ENCODE data around the gene TLE5.
A peak's percentile ranks its signal among the peaks of the same experiment; 100 is the strongest.
"Not testable (repeated sequence)": the region's sequence is repeated elsewhere in the genome, so short reads cannot be mapped to it uniquely, and the experiment has no call there.

The TLE5 gene

DNA sequence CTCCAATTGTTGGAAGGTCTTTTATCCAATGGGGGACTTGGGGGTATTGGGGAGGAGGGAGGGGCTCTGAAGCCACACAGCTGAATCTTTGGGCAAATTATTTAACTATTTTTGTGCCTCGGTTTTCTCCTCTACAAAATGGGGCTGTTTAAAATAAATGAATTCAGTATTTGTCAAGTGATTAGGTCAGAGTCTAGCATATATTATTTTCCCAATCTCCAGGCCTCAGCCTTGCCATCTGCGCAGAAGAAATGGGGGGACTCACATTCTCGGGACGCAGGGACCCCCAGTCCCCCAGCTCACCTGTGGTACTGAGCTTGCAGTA lies 1.5 kb downstream of the TLE5 start:
- no peak for DNase-seq

DNA sequence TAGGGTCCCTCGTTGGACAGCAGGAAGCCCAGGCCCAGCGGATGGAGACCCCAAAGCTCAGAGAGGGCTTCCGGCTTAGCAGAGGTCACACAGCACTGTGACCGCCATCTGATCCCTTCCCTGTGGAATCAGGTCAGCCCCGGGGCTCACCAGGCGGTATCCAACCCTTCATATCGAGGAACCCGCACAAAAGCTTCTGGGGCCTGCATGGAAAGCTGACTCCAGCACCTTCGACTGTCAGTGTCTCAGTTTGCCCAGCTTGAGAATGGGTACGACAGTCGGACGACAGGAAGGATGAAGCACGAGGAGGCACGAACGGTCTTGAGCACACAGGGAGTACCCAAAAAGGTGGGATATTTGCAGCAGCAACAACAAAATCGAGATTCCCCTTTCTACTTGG lies 2.6 kb downstream of the TLE5 start:
- no peak for DNase-seq

DNA sequence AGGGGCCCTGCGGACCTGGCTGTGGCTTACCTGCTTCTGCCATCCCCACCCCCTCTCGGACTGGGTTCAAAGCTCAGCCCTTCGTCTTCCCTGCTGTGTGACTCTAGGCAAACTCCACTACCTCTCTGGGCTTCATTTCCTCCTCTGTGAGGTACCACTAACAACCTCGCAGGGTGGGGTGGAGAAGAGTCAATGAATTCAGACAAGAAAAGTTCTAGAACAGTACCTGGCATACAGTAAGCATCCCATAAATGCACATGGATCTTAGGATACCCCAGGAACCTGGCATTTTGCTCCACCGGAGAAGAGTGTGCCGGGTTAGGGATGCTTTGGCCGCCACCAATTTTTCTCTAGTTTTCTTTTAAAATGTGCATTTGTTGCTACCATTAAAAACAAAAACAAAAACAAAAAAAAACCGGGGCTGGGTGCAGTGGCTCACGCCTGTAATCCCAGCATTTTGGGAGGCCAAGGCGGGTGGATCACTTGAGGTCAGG lies 3.4 kb downstream of the TLE5 start:
- no peak for DNase-seq

DNA sequence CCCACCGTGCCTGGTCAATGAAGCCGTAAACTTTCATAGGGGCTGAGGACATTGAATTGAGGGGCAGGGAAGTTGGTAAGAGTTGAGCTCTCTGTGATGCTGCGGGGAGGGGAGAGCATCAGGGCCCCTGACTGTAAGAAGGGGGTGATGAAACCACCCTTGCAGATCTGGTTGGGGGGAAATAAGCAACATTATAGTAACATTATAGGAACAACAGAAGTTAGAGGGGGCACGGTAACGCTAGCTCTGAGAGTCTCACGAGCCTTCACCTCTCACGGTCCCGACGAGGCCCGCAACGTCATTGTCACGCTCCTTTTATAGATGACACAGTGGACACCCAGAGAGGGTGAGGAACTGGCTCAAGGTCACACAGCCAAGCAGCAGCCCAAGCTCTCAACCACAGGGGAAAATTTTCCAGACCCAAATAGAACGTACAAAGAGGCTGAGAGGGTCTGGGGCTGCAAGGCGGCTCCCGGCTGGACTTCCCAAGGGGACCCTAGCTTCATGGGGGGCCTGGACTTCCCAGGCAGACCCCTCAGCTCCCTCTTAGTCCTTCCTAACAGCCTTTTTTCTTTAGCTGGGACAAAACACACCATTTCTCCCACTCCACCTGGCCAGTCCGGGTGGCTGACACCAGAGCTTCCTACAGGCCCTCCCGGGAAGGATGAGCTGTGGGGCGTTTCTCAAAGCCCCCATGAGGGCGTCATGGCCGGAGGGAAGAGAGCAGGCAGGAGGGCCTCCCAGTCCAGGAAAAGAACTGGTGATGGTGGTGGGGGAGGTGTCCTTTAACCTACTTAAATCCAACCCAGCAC lies 4.1 kb downstream of the TLE5 start:
- DNase-seq = no peak

DNA sequence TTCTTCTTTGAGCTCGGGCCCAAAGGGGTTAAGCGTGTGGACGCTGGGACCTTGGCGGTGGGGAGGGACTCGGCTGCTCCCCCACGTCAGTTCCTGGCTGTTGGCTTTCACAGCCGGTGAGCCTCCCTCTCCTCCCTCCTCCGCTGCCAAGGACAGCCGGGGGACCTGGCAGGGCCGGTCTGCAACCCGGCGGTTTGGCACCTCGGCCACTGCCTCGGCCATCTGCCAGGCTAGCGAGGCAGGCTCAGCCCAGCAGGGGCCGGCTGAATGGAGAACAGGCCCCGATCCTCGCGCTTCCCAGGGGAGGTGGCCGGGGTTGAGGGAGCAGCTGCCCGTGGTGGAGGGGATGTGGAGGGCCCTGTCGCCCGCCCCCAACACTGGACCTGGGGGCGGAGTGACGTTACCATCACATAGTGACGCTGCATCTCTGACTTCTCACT lies 5.0 kb downstream of the TLE5 start:
- no peak for DNase-seq

DNA sequence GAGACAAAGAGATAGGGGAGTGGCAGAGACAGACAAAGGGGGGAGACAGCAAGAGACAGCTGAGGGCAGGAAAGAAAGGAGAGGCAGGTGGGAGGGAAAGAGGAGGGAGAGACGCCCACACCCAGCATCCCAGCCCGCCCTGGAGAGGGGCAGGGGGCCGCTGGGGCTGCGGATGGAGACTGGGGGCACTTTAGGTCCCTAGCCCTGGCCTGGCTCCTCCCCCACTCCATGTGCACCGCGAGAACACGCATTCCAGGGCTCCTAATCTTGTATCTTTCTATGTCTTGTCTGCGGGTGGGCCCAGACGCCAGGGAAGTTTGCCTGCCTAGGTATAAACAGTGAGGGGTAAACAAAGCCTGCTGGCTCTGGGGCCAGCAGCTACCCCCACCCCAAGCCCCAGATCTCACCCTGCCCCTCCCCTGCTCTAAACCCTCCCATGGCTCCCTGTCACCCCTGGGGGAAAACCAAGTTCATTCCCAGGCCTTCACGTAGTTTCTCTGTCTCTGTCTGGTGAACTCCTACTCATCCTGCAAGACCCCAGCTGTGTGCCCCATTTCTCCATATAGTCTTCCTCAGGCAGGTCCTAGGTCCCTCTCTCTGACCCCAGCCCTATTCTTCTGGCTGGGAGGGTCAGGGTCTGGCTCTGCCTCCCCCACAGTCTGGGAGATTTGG lies 5.7 kb downstream of the TLE5 start:
- no peak for DNase-seq

DNA sequence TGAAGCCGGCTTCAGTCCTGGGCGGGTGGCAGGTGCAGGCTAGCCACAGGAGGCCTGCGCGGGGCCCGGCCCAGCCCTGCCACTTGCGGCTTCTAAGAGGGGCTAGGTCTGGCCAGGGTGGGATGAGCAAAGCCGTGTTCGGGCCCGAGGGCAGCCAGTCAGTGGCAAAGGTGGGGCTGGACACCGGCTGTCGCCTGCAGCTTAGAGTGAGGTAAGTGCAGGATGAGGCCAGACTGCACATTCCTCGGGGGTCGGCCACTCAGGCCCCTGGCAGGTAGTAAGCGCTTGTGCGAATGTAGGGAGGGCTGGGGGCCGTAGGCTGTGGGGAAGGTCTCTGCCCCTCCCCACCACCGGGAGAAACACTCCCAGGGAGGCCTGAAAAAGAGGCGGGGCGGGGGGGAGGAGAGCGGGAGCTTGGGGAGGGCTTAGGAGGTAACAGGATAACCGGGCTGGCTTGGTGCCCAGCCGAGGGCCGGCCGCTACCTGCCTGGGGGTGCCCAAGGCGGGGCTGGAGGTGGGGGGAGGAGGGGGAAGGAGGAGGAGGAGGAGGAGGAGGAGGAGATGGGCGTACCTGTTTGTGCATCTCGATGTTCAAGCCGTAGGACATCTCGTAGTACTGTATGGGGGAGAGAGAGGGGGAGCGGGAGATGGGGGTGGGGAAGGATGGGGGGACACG lies 6.4 kb downstream of the TLE5 start:
- no peak for DNase-seq

DNA sequence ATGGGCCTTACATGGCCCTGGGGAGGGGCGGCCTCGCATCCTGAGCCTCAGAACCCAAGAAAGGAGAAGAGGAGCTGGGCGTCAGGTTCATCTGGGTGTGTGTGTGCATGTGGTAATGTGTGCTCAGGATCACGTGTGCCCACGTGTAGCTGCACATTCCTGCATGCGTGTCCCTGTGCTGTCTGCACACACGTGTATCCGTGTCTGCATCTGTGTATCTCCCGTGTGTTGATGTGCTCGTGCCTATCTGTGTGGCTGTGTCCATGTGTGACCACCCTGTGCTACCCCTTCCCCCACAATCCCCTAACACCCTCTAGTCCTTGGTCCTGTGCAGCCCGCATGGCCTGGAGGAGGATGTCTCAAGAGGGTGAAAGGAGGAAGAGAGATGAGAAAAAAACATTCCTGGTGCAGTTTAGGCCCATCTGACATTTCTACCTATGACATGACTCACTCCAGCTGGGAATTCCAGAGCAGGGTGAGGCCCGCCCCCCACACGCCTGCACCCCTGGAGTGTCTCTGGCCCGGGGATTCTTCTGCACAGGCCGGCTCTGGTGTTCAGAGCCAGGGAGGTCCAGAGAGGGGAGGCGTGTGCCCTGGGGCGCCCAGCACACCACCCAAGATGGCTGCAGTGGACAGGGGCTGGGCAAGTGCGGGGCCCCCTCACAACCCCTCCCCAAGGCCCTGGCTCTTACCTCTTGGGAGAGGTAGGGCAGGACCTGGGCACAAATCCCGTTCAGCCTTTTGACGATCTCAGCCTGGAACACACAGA lies 7.1 kb downstream of the TLE5 start:
- DNase-seq = no peak

DNA sequence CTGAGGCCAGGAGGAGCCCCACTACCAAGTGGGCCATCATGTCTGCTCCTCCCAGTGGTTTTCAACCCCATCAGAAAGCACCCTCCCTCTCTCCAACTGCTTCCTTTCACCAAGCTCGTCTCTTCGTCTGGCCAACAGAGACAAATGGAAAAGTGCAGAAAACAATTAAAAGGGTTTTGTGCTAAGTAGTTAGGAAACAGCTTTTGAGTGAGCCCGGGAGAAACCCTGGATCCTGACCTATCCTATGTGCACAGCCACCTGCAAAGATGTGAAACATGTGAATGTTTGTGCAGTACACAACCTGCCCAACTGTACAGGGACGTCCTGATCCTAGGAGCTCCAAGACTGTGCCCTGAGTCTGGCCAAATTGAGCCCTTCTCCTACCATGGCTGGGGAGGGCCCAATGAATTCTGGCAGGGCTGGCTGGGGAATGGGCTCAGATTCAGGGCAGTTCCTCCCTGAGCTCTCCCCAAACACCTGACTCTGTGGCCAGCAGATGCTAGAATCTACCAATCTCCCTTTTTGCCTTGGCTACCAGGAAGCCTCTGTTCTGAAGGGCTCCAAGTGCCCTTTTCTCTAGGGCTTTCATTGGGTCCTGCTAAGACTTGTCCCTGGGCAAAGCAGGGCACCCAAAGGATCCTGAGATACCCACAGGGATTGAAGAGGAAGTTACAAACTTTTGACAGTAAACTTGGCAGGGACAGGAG lies 7.9 kb downstream of the TLE5 start:
- no peak for DNase-seq

DNA sequence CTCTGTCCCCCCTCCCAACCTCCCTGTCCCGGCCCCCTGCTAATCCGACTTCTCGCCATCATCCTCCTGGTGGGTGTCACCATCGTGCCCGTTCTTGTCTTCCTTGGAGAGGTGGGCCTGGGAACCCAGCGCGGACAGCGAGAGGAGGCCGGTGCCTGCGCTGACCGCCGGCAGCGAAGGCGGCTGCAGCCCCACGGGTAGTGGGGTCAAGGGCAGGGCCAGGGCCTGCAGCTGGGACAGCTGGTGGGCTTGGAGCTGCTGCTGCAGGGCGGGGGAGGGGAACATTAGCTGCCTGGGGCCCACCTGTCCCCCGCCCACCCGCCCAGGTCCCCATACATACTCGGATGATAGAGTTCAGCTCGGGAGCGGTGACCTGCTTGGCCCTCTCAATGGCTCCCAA lies 8.5 kb downstream of the TLE5 start:
- DNase-seq = no peak

DNA sequence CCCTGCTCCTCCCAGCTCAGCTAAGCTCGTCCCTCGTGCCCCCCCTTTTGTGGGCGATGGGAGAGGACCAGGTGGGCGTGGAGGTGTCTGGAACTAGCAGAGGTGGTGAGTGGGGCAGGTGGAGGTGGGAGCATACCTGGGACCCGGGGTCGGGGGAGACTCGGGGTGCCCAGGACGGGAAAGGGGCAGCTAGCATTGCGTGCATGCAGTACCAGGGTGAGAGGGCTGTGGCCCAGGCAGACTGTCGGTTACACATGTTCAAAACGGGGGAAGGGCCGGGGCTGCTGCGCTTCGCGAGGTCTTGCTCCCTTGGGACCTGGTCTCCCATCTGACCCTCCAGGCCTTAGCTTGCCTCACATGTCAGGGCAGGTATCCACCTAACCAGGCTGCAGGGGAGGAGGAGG lies 9.1 kb downstream of the TLE5 start:
- no peak for DNase-seq

DNA sequence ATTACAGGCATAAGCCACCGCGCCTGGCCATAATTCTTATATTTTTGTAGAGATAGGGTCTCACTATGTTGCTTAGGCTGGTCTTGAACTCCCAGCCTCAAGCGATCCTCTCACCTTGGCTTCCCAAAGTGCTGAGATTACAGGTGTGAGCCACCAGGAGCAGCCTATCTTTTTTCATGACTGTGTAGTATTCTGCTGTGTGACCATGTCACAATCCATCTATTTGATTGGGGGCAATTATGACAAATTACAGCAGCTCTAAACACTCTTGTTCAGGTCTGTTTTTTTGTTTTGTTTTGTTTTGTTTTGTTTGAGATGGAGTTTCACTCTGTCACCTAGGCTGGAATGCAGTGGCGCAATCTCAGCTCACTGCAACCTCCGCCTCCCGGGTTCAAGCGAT lies 12.3 kb downstream of the TLE5 start:
- not testable (repeated sequence) for DNase-seq

DNA sequence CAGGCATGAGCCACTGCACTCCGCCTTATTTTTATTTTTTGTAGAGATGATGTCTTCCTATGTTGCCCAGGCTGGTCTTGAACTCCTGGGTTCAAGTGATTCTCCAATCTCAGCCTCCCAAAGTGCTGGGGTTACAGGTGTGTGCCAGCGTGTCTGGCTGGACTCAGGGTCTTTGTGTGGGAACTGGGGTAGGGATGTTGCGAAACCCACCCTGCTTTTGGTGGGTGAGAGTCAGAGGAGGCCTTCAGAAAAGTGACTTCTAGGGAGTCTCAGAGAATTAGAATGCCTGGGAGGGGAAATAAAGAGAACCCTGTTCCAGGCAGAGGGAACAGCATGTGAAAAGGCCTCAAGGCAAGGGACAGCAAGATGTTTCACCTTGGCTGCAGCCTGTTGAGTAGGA lies 13.2 kb downstream of the TLE5 start:
- no peak for DNase-seq

DNA sequence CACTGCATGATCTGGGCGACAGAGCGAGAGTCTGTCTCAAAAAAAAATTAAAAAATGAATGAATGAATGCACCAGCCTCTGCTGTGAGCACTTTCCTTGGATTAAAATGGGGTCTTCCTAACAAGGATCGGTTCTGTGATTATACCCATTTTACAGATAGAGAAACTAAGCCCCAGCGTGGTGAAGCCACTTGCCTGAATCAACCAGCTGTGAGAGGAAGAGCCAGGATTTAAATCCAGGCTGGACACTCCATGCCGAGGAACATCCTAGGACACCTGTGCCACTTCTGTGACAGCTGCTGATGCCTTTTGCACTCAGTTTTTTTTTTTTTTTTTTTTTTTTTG lies 14.1 kb downstream of the TLE5 start:
- DNase-seq = no peak

DNA sequence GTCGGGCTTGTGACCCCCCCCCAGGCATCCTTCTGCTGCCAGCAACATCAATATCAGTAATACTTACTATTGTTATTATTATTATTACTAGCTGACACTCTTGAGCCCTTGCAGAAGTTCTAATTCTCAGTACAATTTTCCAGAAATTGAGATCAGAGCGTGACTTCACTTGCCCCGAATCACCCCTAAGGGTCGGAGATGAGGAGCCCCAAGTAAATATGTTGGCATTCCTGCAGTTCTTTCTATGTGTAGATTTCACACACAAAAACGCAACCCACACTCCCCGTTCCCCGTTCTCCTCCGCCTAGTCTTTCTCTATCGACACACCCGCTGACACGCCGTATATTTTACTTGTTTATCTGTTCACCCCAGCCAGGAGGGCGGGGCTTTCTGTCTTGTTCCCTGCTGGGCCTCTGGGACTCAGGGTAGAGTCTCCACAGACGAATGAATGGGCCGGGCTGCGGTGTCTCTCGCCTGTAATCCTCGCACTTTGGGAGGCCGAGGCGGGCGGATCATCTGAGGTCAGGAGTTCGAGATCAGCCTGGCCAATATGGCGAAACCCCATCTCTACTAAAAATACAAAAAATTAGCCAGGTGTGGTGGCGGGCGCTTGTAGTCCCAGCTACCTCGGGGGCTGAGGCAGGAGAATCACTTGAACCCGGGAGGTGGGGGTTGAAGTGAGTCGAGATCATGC lies 14.7 kb downstream of the TLE5 start:
- DNase-seq = peak; percentile 58

DNA sequence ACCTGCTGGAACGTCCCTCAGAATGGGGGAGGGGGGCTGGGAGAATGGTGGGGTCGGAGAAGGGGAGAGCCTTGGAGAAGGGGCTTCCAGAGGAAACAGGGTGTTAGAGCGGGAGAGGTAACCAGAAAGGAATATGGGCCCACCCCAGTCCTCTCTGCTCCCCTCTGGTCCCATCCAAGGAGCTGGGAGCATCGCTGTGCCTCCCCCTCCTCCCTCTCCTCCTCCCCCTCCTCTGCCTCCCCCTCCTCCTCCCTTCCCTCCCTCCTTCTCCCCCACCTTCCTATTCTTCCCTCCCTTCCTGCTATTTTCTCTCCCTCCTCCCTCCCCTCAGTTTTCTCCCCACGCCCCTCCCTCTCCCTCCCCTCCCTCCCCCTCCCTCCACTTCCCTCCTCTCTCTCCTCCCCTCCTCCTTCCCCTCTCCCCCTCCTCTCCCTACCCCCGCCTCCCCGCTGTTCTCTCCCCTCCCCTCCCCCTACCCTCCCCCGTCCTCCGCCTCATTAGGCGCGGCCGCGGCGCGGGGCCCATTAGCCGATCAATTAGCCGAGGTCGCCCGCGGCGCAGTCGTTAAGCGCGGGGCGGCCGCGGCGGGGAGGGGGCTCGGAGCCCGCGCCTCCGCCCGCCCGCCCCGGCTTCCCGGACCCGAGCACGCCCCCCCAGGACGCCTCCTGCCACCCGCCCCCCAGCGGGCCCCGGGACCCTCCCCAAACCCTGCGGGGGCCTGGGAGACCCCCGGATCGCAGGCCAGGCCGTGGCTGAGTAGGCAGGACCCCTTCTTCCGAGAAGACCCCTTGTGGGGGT lies 15.4 kb downstream of the TLE5 start:
- no peak for DNase-seq

DNA sequence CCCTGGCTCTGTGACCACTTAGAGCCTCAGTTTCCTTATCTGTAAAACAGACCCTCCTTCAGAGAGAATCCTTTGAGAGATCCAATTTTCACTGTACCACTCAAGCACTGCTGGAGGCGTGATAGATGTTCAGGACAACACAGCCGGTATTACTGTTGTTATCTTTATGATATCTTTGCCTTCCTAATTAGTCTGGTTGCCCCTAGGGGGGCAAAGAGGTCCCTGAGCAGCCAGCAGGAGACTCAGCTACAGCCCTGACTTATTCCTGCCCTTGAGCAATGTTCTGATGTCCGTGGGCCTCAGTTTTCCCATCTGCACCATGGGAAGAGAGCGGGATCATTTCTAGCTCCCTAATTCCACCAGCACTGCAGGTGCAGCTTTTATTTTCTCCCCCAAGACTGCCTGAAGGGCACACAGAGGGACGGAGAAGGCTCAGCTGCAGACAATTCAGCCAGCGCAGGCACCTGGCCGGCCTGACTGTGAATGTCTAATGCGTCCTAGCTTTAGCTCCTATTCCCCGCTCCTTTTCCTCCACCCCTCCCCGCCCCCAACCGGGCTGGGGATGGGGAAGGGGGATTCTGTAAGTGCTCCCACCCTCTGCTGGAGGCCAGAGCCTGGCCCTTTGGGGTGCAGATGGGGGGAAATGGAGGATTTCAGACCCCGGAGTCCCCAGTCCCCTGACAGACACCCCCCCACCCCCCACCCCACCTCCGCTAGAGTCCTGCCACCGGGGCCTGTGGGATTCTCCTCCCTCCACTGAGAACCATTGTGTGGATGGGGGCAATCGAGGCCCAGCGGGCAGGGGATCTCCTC lies 16.2 kb downstream of the TLE5 start:
- no peak for DNase-seq

DNA sequence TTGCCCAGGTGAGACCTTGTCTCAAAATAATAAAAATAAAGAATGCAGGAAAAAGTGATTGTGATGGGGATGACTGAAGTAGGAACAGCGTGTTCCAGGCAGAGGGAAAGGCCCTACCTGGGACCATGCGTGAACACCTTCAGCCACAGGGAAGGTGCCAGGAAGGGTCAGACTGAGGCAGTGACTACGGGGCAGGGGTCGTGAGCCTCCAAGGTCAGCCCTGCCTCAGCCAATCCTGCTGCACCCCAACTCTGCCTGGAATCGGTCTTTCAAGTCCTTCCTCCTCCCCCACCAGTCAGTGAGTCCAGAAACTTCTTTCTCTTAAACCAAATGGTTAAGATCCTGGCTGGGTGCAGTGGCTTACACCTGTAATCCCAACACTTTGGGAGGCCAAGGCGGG lies 17.1 kb downstream of the TLE5 start:
- no peak for DNase-seq

DNA sequence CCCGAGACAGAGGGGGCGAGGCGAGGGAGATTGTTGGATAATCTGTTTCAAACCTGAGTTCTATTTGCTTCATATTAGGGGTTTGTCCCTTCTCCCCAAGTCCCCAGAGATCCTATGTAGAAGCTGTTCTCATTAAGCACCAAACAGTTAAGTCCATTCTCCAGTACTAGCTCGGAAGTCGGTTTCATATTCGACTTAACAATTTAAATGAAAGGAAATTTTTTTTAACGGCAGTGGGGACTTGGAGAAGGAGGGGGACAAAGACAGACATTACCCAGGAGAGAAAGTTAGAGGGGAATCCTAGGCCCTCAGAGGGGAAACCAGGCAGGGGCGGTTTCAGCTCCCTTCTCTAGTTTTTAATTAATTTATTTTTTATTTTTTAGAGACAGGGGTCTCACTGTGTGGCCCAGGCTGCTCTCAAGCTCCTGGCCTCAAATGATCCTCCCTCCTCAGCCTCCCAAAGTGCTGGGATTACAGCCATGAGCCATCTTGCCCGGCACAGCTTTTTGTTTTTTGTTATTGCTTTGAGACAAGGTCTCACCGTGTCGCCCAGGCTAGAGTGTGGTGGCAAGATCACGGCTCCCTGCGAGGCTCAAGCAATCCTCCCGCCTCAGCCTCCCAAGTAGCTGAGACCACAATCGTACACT lies 19.6 kb downstream of the TLE5 start:
- no peak for DNase-seq
